ENCODE data around the gene TGM5. TPM values are rescaled to one million over a fixed set of nuclear protein-coding genes. Genes with fewer than 3 reads are reported as not detected.
"Not testable (repeated sequence)": the region's sequence is repeated elsewhere in the genome, so short reads cannot be mapped to it uniquely, and the experiment has no call there.

Gene TGM5, protein sequence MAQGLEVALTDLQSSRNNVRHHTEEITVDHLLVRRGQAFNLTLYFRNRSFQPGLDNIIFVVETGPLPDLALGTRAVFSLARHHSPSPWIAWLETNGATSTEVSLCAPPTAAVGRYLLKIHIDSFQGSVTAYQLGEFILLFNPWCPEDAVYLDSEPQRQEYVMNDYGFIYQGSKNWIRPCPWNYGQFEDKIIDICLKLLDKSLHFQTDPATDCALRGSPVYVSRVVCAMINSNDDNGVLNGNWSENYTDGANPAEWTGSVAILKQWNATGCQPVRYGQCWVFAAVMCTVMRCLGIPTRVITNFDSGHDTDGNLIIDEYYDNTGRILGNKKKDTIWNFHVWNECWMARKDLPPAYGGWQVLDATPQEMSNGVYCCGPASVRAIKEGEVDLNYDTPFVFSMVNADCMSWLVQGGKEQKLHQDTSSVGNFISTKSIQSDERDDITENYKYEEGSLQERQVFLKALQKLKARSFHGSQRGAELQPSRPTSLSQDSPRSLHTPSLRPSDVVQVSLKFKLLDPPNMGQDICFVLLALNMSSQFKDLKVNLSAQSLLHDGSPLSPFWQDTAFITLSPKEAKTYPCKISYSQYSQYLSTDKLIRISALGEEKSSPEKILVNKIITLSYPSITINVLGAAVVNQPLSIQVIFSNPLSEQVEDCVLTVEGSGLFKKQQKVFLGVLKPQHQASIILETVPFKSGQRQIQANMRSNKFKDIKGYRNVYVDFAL
- polyA plus RNA-seq (2013, experiment 1 of 2; ENCODE audit: insufficient read length), result not detected
- polyA plus RNA-seq (2013, experiment 2 of 2; ENCODE audit: insufficient read length), result not detected

DNA sequence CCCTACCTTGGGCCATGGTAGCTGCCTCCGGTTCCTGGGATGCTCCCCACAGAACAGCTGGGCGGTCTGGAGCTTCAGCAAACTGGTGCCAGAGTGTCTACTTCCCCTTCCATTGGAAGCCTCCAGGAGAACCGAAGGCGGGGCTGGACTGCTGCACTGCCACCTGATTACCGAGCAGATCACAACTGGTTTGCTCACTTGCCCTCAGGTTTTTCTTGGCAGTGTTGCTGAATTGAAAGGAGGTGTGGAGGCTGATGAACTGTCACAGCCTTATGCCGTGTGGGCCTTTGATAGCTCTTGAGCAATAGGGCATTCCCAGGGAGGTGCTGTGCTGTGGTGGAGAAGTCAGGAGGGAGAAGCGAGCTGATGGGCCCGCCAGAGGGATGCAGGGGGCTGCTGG, at the start of gene TGM5:
Gene TGM5, minus strand, starts transcription at position 95 of the 400 bp plus-strand sequence. Its CDS starts 79 bp downstream, at position 16.
- no peak for DNase-seq

DNA sequence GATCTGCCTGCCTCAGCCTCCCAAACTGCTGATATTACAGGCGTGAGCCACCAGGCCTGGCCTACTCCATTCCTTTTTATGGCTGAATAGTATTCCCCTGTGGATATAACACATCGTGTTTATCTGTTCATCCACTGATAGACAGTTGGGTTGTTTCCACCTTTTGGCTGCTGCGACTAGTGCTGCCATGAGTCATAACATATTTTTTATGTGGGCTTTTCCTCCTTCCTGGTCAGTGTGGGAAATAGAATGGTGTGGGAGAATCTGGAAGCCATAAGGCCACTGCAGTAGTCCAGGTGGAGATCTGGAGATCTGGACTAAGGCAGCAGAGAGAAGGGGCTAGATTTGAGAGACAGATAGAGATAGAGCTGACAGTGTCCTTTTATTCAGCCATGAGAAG, 47.4 kb upstream of the TGM5 start:
- no peak for DNase-seq

DNA sequence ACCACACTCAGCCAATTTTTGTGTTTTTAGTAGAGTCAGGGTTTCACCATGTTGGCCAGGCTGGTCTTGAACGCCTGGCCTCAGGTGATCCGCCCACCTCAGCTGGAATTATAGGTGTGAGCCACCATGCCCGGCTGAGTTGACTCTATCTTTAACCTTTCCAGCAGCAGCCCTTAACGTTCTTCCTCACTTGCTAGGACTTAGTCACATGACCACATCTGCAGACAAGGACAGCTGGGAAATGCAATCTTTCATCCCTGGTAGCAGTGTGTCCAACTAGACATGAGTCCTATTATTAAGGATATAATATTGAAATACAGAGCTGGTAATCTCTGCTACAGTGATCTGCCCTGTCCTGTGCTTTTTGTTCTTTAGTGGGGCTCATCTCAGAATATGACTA, 45.6 kb upstream of the TGM5 start:
- DNase-seq, result no peak

DNA sequence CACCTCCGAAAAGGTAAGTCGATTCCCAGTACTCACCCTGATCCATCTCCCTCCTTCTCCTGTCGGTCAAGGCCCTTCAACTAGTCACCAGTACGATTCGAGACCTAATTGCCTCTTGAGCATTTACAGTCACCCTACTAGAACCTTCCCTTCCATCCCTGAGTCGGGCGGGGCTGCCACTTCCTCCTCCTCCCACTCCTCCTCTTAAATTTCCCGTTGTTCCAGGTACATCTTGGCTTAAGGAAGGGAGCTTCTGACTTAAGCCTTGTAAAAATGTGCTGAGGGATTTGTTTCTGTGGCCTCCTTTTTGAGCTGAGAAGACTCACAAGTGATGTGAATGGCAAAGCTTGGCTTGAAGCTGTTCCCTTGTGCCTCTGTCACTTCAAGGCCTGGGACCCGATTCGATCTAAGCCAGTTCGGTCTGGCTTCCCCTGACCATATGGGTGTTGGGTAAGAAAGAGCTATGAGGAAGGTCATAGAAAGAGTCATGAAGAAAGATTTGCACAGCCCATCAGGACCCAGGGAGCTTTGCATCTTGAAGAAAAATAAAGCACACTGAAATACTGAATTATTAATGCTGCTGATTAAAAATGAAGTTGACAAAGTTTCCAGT, 35.6 kb upstream of the TGM5 start, which contains the start of gene TGM7:
Gene TGM7, minus strand, starts transcription at position 51 of the 613 bp plus-strand sequence.
- DNase-seq, result no peak

DNA sequence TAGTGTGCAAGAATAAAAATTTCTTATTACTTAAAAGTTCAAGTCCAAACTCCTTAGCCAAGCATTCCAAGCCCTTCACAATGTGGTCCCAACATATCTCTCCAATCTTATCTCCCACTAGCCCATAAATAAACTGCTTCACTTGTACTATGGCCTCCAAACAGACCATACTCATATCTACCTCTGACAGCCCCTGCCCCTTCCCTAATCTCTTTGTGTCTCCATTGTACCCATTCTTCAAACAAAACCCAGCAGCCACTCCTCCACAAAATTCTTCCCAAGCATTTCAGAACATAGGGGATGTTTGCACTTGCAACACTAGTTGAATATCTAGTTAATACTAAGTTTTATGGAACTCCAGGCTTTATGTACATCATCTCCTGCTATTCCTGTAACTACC, 33.2 kb upstream of the TGM5 start:
- DNase-seq, result no peak

DNA sequence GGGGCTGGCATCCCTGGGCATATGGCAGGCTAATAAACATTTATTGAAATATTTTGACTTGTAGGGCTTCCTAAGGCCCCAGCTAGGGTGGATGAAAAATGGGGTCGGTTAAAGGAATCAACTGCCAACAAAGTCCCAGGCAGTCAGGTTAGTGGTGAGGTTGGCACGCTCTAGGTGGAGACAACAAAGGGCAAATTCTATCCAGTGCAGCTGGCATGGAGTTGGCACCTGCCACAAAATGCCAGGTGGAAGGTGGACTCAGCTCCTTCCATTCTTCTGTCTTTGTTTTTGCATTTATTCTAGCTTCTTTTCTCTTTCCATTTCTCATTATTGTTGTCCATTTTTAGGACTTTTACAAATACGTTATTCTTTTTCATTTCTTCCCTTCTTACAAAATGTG, 32.7 kb upstream of the TGM5 start:
- no peak for DNase-seq

DNA sequence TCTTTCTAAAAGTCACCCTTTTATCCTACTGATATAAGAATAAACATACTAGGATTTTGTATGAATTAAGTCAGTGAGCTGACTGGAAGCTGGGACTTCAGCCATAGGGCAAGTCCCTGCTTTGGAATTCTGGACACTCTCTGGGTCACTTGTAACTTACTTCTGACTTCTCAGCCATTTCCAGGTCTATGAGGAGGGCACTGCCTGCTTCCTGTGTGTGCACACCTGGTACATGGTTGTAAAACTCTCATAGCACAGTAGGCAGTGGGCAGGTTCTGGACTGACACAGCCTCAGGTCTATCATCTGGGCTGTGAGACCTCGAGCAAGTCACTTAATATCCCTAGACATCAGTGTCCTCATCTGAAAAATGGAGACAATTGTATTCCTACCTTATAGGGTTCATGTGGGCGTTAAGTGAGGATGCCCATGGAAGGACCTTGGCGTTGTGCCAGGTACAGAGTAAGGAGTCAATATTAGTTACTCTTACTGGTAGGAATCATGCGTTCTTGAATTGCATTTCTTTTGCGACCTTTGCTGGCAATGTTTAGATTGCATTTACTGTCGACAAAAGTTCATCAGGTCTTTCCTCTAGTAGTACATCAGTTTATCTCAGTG, 27.5 kb upstream of the TGM5 start:
- no peak for DNase-seq

DNA sequence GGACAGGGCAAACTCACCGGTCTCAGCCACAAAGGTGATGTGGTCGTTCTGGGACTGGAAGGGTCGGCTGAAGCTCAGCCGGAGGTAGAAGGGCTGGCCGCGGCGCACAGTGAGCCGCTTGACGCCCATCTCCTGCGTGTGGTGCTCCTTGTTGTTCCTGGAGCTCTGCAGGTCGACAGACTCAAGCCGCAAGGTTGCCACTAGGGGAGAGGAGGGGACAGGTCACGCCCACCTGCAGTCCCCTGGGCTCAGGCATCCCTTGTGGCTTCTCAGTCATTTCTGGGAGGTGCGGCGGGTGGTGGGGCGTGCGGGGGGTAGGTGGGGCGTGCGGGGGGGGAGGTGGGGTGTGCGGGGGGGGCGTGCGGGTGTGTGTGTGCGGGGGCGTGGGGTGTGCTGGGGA, 26.7 kb upstream of the TGM5 start:
- peak; percentile 18 for DNase-seq

DNA sequence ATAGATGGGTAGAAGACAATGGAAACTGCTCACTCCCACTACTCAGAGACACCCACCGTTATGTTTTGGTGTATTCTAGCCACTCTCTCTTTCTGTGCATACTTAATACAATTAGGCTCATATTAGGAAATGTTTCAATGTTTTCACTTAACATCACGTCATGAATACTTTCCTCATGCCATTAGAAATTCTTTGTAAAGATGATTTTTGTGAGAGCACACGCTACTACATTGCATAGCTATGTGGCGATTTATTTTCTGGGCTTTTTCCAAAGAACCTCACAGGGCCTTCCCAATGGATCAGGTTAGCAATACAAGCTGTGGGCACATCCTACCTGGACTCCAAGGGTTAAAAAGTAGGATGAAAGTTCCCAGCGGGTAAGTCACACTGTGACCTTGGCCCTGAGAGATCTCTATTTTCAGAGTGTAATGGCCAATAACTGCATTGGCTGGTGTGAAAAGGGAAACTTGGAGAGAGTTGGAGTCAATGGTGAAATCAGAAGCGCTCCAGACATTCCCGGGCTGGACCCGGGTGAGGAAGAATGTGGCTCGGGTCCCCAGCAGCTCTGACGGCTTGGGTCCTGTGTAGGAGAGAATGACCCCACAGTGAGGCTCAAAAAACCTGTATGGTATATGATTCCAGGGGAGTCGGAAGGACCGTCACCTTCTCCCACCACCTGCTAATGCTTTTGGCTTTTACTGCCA, 25.8 kb upstream of the TGM5 start:
- DNase-seq, result peak; percentile 90

DNA sequence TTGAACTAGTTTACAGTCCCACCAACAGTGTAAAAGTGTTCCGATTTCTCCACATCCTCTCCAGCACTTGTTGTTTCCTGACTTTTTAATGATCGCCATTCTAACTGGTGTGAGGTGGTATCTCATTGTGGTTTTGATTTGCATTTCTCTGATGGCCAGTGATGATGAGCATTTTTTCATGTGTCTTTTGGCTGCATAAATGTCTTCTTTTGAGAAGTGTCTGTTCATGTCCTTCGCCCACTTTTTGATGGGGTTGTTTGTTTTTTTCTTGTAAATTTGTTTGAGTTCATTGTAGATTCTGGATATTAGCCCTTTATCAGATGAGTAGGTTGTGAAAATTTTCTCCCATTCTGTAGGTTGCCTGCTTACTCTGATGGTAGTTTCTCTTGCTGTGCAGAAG, 22.9 kb upstream of the TGM5 start:
- DNase-seq, result not testable (repeated sequence)

DNA sequence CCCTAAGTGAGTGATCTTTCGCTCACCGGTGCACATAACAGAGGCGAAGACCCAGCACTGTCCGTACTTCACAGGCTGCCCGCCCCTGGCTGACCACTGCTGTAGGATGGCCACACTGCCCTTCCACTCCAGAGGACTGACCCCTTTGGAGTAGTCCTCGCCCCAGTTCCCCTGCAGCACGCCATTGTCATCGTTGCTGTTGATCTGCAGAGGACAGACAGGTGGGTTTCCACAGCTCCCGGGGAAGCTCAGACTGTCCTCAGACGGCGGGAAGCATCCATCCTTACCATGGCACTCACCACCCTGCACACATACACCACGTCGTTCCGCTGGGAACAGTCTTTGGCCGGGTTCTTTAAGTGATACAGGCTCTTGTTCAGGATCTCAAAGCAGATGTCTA, 20.5 kb upstream of the TGM5 start:
- no peak for DNase-seq

DNA sequence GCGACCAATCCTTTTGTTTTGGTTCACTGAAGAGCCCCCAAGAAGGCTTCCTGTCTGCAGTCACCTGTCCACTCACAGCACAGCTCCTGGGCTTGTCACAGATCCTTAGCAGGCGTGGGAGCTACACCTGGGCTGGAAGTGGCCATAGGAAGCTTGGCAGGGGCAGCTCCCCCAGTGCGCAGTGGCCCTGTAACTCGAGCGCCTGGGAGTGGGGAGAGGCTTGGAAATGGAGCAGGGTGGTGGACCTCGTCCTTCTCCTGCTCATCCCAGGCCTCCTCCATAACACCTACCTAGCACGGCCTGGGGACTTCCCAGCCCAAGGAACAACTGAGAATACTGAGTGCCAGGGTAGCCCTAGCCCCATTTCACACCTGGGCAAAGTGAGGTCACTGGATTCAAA, 19.3 kb upstream of the TGM5 start:
- DNase-seq, result no peak

DNA sequence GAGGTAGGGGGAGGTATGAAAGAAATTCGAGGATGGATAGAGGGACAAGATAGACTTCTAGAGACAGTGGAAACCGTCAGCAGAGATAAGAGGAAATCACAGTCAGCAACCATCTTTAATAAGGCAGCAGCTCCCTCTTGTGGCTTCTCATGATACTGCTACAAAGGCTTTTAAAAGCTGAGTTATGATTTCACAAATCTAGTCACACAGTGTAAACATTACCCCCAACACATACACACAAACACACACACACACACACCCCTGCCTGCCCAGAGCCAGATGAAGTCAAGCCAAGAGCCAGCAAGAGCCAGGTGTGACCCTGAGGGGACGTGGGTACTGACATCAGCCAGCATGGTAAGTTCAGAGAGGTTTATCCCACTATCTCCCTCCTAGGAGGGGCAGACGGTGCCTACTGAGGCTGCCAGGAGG, 18.9 kb upstream of the TGM5 start:
- DNase-seq, result peak; percentile 67

DNA sequence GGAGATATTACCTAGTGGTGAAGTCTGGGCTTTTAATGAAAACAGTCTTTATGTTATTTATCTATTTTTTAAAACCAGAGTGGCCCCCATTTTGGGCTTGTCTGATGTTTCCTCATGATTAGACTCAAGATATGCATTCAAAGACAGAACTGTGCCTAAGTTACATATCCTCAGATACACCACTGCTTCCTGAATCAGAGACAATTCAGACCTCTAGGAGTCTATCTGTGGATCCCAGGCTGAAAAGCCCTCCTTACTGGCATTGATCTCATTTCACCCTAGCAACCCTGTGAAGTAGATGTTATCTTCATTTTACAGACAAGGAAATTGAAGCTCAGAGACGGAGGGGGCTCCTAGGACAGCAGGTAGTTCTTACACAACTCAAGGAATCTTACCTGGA, 16.8 kb upstream of the TGM5 start:
- DNase-seq, result no peak

DNA sequence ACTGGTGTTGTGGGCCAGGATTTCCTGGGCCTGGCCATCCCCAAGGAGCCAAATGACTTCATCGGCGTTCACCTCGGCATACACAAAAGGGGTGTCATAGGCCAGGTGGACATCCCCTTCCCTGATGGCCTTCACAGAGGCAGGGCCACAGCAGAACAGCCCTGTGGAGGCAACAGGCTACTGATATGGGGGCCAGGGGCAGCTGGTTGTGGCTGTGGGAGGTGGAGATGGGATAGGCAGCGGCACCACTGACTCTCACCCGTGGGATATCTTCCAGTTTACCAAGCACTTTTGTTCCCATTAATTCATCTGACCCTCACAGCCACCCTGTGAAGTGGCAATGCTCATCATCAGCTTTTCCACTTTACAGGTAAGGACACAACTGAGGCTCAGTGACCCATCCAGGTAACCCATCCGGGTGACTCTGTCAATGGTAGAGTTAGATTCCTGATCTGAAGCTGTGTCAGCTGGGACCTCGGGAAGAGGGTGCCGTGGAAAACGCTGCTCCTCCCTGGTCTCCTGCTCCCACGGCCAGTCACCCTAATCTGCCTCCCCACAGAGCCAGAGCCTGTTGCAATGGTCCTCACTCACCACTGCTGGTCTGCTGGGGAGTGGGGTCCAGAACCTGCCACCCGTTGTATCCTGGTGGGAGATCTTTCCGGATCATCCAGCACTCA, 15.3 kb upstream of the TGM5 start:
- DNase-seq, result no peak

DNA sequence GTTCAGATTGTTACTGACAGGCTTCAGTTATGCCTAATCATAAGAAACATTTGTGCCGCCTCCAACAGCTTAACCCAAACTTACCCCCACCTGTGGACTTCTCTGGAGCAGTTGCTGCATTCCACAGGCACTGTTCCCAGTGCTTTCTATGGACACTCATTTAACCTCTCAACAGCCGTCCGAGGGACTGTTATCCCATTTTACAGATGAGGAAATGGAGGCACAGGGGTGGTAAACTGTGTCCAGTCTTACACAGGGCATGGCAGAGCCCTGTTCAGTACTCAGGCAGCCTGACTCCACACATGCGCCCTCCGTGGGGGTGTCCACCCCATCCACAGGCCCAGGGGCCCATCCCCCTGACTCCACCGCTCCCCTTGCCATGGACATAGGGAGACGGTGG, 14.3 kb upstream of the TGM5 start:
- DNase-seq, result no peak

DNA sequence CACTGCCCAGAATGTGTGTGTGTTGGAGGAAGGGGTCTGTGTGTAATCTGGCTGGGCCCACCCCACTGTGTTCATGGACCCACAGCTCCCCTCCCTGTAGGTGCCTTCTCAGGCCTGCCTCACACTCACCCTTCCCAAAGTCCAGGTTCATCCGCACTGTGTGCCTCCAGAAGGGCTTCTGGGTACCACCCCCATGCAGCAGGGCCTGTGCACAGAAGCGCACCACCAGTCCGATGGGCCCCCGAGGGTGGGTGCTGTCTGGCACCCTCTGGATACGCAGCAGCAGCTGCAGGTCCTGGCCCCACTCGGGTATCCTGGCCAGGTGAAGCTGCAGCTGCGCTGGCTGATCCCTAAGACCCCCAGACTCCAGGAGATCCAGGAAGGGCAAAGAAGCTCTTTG, 12.8 kb upstream of the TGM5 start:
- no peak for DNase-seq

DNA sequence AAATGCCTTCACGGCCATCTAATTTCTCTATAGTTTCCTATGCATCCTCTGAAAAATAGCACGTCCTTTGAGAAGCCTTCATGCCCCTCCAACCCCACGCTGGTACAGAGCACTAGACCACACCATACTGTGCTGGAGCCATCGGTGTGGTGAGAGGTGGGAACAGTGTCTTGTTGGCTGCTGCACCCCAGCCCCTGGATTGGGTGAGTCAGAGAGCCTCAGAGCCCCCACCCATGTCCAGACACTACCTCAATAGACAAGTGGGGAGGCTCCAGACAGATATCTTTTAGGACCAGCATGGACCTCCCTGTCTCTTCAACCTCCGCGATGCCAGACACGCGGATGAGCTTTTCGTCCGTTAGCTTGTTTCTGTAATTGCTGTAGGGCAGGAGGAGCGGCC, 12.1 kb upstream of the TGM5 start:
- DNase-seq, result no peak

DNA sequence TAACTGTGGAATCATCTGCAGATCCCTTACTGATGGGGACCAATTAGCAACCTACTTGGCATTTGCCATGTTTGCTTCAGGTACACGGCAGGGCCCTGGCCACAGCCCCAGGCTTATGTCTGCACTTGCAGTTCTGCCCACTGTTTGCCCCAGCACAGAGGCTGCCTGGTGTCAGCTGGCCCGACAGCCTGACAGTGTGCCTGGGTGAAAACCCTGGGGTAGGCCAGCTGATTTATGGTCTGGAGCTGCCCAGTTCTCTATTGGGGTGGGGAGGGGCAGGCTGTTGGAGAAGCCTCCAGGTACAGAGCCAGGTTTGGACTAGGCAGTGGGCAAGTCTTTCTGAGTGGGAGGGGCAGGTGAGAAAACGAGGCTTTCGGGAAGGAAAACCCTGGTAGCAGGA, 11.2 kb upstream of the TGM5 start:
- DNase-seq, result no peak

DNA sequence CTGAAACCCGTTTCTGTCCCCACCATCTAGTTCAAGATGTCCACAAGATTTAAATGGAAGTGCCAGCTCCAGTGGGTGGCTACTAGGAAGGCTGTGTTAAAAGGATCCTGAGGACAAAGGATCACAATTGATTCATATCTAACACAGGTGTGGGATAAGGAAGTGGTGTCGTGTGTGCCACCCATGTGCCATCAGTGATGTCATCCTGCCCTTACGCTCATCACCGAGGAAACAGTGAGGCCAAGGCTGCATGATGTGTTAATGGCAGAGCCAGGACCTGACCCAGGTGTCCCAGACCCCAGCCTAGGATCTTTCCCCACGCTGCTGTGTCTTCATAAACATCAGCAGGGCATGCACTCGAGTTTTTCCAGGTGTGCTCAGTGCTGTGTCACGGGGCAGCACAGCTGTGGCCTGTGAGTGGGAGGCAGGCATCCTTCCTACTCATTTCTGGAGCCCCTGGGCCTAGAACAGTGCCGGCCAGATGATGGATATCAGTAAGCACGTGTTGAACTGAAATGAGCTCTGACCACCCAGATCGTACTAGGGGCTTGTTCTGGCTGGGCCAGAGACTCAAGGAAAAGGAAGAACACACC, 10.6 kb upstream of the TGM5 start:
- no peak for DNase-seq

DNA sequence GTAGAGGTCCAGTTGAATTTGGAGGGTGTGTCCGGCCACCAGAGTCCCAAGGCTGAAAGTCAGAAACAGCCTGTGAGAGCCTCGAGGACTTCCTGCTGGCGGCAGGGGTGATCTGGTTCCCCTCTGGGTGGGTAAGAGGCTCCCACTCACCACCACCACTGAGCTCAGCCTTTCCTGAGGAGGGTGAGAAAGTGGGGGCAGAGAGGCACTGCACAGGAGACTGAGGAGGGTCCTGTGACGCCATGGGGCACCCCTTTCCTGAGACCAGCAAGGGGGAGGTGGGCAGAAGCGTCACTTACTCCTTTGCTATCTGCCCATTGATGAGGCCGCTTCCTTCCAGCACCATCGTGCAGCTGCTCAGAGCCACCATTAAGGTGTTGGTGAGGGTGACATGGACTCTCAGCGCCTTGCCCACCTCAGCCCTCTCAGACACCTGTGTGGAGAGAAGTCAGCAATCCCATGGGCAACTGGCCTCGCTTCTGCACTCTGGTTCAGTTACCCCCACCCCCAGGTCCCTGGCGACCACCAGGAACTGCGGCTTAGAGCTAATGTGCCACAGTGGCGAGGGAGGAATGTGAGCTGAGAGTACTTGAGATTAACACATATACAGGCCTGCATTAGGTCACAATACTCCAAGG, 10.0 kb upstream of the TGM5 start:
- no peak for DNase-seq
